ENCODE measurements around the gene APOBEC3F.
"Not testable (repeated sequence)": the region's sequence is repeated elsewhere in the genome, so short reads cannot be mapped to it uniquely, and the experiment has no call there.

APOBEC3F gene

DNA sequence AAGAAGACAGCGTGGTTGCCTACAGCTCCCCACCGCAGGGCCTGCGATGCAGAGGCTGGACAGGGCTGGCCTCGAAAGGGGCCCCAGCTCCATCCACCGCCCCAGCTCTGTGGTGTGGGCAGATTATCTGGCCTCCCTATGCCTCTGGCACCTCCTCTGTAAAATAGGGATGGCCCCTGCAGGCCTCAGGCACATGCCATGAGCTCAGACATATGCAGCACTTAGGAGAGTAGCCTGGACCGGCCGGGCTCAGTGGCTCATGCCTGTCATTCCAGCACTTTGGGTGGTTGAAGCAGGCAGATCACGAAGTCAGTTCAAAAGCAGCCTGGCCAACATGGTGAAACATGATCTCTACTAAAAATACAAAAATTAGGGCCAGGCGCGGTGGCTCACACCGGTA lies 12.4 kb upstream of the APOBEC3F start:
- ATAC-seq: no peak

DNA sequence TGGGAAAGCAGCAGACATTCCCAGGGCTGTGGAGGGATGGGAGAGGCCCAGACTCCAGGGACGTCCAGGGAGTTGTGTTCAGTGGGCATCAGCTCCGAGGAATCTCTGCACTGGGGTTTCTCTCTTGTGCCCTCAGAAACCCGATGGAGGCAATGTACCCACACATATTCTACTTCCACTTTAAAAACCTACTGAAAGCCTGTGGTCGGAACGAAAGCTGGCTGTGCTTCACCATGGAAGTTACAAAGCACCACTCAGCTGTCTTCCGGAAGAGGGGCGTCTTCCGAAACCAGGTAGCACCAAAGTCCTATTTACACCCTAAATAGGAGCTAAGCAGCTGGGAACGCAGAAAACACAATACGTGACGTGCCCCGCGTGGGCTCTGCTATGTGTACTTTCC lies 11.4 kb upstream of the APOBEC3F start:
- no peak for ATAC-seq

DNA sequence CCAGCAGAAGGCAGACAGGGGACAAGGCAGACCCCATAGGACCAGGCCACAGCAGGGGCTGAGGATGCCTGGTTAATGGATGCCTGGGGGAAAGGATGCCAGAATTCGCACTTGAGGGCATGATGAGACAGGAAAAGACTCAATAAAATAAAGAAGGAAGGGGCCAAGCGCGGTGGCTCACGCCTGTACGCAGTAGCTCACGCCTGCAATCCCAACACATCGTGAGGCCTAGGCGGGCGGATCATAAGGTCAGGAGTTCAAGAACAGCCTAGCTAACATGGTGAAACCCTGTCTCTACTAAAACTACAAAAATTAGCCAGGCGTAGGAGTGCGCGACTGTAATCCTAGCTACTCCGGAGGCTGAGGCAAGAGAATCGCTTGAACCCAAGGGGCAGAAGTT lies 10.0 kb upstream of the APOBEC3F start:
- ATAC-seq: no peak

DNA sequence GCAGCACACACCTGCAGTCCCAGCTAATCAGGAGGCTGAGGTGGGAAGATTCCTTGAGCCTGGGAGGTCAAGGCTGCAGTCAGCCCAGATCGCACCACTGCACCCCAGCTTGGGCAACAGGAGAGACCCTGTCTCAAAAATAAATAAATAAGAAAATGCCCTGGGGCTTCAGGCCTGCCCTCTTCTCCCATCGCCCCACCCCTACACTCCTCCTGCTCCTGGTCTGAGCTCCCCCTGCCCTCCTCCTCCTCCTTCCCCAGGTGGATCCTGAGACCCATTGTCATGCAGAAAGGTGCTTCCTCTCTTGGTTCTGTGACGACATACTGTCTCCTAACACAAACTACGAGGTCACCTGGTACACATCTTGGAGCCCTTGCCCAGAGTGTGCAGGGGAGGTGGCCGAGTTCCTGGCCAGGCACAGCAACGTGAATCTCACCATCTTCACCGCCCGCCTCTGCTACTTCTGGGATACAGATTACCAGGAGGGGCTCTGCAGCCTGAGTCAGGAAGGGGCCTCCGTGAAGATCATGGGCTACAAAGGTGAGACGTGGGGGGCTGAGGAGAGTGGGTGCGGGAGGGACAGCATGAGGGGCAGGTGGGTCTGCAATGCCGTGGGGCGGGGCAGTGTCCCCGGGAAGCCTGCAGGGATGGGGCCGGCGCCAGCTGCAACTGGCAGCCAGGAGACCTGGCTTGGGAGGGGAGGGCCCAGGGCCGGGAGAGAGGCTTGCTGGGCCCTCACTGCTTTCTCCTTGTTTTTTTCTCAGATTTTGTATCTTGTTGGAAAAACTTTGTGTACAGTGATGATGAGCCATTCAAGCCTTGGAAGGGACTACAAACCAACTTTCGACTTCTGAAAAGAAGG lies 9.0 kb upstream of the APOBEC3F start:
- not testable (repeated sequence) for ATAC-seq

DNA sequence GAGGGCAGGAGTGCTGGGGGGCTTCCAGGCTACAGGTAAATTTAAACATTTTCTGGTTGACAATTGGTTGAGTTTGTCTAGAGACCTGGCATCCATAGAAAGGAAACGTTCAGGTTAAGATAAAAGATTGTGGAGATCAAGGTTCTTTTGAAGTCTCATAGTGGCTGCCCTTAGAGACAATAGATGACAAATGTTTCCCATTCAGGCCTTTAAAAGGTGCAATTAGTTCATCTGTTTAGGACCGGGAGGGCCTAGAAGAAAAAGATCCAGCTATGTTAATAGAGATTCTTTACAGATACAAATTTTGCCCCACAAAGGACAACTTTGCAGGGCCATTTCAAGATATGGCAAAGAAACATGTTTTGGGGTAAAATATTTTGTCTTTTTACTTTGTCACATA lies 3.6 kb upstream of the APOBEC3F start:
- not testable (repeated sequence) for ATAC-seq

DNA sequence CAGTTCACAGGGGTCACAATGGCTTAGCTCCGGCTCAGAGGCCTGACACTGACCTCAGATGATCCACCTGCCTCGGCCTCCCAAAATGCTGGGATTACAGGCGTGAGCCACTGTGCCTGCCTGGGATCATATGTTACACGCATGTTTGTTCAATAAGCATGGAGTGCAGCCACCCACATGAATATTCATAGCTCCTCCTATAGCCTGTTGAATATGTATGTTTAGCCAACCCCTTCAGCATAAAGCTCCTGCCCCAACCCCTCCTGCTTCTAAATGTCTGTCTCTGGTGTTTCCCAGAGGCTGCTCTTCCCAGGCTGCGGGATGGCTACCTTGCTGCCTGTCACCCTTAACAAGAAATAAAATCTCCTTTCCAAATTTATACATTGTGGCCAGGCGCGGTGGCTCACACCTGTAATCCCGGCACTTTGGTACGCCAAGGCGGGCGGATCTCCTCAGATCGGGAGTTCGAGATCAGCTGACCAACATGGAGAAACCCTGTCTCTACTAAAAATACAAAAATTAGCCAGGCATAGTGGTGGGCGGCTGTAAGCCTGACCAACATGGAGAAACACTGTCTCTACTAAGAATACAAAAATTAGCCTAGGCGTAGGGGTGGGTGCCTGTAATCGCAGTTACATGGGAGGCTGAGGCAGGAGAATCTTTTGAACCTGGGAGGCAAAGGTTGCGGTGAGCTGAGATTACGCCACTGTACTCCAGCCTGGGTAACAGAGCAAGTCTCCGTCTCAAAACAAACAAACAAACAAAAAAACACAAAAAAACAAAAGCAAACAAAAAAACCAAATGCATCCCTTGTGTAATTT lies 1.1 kb upstream of the APOBEC3F start:
- ATAC-seq: no peak

DNA sequence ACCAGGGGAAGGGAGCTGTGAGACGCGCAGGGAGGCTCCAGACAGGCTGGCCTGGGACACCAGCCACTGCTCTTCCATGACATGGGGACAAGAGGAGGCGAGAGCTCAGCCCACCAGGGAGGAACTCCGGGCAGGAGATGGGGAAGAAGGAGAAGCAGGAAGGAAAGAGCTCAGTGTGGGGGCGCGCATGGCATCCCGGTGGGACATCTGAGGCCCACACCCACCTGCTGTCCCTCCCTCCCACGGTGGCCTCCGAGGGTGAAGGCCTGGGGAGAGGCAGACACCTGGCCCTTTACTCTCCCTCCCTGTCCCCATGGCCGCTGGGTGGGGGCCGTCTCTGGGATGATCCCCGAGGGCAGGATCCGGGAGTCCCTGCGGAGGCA lies 518 bp upstream of the APOBEC3F start:
- not testable (repeated sequence) for ATAC-seq

DNA sequence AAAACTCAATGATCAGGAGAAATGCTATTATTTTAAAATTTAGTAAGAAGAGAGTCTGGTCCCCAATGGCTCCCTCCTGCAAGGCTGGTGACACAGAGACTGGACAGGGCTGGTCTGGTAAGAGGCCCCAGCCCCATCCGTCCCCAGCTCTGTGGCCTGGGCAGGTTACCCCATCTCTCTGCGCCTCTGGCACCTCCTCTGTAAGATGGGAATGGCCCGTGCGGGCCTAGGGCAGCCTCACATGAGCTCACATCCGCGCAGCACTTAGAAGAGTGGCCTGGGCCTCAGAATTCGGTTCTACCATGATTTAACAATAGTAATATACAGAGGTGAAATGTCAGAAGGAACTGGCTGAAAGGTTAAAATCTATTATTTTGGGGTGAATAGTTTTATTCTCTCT lies 1.2 kb downstream of the APOBEC3F start:
- no peak for ATAC-seq

DNA sequence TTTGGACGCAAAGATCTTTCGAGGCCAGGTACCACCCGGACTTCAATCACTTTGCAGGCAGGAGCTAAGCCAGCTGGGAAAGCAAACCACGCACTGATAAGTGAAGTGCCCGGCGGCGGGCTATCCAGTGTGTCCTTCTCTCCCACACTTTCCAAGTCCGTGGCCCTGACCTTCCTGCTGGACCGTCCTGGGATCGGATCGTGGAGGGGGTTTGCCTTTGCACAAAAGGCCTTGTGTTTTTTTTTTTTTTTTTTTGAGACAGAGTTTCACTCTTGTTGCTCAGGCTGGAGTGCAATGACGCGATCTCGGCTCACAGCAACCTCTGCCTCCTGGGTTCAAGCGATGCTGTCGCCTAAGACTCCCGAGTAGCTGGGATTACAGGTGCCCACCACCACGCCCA lies 2.4 kb downstream of the APOBEC3F start:
- ATAC-seq: not testable (repeated sequence)

DNA sequence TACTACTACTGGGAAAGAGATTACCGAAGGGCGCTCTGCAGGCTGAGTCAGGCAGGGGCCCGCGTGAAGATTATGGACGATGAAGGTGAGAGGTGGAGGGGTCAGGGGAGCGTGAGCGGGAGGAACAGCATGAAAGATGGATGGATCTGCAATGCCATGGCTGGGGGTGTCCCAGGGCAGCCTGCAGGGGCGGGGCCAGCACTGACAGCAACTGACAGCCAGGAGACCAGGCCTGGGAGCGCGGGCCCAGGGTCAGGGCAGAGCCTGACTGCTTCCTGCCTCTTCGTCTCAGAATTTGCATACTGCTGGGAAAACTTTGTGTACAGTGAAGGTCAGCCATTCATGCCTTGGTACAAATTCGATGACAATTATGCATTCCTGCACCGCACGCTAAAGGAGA lies 4.5 kb downstream of the APOBEC3F start:
- not testable (repeated sequence) for ATAC-seq

DNA sequence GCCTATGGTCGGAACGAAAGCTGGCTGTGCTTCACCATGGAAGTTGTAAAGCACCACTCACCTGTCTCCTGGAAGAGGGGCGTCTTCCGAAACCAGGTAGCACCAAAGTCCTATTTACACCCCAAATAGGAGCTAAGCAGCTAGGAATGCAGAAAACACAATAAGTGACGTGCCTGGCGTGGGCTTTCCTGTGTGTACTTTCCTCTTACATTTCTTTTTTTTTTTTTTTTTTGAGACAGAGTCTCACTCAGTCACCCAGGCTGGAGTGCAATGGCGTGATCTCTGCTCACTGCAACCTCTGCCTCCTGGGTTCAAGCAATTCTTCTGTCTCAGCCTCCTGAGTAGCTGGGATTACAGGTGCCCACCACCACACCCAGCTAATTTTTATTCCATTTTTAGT lies 8.8 kb downstream of the APOBEC3F start:
- ATAC-seq: not testable (repeated sequence)

DNA sequence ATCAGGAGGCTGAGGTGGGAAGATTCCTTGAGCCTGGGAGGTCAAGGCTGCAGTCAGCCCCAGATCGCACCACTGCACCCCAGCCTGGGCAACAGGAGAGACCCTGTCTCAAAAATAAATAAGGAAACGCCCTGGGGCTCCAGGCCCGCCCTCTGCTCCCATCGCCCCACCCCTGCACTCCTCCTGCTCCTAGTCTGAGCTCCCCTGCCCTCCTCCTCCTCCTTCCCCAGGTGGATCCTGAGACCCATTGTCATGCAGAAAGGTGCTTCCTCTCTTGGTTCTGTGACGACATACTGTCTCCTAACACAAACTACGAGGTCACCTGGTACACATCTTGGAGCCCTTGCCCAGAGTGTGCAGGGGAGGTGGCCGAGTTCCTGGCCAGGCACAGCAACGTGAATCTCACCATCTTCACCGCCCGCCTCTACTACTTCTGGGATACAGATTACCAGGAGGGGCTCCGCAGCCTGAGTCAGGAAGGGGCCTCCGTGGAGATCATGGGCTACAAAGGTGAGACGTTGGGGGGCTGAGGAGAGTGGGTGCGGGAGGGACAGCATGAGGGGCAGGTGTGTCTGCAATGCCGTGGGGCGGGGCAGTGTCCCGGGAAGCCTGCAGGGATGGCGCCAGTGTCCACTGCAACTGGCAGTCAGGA lies 11.3 kb downstream of the APOBEC3F start:
- ATAC-seq: not testable (repeated sequence)

DNA sequence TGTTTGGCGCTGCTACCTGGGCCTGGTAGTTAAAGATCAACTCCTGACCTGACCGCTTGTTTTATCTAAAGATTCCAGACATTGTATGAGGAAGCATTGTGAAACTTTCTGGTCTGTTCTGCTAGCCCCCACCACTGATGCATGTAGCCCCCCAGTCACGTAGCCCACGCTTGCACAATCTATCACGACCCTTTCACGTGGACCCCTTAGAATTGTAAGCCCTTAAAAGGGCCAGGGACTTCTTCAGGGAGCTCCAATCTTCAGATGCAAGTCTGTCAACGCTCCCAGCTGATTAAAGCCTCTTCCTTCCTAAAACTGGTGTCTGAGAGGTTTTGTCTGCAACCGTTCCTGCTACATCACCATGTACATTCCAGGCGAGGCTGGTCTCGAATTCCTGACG lies 15.0 kb downstream of the APOBEC3F start:
- ATAC-seq: no peak

DNA sequence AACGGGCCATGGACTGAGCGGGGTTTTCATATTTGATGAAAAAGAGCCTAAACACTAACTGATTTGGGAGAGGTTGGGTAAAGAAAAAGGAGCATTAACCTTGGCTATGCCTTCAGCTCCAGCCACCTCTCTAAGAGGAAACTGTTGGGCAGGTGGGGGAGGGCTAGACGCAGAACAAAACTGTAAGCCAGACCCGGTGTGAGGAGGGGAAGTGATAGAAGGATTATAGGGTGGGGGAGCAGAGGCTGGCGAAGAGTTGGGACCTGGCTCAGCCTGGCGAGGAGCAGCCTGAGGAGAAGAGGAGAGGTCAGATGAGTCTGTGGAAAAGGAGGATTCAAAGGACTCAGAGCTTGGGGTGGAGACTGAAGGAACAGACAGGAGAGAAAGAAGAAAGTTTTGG lies 20.6 kb downstream of the APOBEC3F start:
- not testable (repeated sequence) for ATAC-seq

DNA sequence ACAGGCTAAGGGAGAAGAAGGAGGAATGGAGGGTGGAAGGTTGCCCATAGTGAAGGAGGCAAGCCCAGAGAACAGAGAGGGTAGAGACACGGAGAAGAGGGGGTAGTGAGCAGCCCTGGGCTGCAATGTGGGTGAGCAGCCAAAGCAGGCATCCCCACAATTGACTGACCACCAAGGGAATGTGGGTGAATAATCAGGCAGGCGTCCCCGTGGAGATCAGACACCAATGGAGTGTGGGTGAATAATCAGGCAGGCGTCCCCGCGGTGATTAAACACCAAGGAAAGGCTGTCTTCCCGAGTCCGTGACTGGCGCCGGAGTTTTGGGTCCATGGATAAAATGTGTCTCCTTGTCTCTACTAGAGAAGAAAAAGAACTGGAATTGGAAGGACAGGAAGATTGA lies 21.3 kb downstream of the APOBEC3F start:
- ATAC-seq: not testable (repeated sequence)

DNA sequence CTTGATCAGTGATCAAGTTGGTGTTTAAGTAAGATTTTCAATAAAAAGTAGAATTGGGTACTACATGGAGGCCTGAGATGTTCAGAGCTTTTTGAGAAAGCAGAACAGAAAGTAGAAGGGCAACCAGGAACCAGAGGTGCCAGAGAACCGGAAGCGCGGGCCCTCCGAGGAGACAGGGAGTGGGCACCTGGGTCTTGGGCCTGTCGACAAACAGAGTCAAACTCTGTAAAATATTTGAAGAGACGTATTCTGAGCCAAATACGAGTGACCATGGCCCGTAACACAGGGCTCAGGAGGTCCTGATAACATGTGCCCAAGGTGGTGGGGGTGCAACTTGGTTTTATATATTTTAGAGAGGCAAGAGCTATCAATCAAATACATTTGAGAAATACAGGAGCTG lies 23.2 kb downstream of the APOBEC3F start:
- ATAC-seq: not testable (repeated sequence)

DNA sequence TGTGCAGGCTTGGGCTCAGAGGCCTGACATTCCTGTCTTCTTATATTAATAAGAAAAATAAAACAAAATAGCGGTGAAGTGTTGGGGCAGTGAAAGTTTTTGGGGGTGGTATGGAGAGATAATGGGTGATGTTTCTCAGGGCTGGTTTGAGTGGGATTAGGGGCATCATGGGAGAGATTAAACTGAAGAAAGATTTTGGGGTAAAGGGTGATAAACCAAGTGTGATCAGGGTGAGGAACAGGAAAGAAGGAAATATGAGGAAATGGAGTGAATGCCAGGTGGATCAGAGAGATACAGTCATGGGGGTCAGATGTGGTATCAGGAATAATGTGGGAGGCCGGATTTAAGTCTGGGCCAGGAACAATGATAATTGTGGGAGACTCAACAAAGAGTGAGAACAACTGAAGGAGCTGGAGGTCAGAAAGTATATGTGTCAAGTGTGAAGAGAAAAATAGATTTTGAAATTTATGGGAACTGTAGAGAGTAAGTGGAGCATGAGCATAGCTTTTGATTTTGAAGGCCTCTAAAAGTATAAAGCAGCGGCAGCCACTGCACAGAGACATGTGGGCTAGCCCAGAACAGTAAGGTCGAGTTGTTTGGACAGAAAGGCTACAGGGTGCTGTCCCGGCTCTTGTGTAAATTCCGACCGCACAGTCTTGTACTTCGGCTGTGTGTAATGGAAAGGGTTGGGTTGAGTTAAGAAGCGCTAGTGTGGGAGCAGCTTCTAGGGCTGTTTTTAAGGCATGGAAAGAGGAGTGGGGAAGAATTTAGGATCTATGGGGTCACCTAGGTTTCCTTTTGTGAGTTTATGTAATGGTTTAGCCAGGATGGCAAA lies 26.0 kb downstream of the APOBEC3F start:
- ATAC-seq: peak in 1 of 2 donors; percentile 34

DNA sequence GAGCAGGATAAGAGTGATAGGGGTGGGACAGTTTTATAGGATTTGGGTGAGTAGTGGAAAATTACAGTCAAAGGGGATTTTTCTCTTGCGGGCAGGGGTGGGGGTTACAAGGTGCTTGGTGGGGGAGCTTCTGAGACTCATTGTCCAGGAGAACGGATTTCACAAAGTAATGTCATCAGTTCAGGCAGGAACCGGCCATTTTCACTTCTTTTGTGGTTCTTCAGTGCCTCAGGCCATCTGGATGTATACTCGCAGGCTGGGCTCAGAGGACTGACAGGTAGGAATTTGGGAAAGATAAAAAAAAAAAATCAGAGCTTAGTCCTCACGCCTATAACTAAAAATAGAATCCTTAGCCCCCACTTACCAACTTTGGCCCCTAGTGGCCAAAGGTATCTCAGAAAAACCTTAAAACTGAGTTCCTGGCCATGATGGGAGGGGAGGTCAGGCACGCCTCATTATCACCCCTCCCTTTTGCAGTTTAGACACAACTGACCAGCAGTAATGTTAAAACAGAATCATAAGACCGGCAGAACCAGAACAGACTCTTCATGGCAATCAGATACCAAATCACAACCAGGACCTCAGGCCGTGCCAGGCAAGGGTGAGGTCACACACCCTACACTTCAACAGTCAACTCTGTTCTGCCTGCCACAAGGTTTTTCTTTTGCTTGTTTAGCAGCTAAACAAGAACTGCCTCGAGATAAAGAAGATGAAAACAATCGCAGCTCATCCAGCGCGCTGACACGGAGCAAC lies 27.5 kb downstream of the APOBEC3F start:
- no peak for ATAC-seq

DNA sequence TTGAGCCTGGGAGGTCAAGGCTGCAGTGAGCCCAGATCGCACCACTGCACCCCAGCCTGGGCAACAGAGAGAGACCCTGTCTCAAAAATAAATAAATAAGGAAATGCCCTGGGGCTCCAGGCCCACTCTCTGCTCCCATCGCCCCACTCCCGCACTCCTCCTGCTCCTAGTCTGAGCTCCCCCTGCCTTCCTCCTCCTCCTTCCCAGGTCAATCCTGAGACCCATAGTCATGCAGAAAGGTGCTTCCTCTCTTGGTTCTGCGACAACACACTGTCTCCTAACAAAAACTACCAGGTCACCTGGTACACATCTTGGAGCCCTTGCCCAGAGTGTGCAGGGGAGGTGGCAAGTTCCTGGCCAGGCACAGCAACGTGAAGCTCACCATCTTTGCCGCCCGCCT lies 29.5 kb downstream of the APOBEC3F start:
- no peak for ATAC-seq

DNA sequence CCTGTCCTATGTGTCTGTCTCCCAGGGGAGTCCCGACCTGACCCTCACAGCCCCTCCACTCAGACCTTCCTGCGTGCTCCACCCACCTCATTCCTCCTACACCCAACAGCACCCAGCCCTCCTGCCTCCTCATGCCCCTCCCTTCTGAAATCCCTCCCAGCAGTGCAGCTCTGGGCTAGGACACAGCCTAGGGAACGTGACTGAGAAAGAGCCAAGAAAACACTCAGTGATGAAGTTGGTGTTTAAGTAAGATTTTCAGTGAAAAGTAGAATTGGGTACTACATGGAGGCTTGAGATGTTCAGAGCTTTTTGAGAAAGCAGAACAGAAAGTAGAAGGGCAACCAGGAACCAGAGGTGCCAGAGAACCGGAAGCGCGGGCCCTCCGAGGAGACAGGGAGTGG lies 31.9 kb downstream of the APOBEC3F start:
- ATAC-seq: not testable (repeated sequence)

DNA sequence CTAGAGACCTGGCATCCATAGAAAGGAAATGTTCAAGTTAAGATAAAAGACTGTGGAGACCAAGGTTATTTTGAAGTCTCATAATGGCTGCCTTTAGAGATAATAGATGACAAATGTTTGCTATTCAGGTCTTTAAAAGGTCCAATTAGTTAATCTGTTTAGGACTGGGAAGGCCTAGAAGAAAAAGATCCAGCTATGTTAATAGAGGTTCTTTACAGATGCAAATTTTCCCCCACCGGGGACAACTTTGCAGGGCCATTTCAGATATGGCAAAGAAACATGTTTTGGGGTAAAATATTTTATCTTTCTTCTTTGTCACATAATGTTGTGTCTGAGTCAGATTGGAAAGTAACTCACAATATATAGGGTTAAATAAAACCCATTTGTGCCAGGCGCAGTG lies 33.3 kb downstream of the APOBEC3F start:
- no peak for ATAC-seq

Measured in activated CD4-positive, CD25-positive, alpha-beta regulatory T cell treated with anti-CD3 and anti-CD28 coated beads, Interleukin-2, amount 50 U/mL, for 24 hours (primary cell).